PFSK-1 (cell line): Measurements from ENCODE around the gene DGLUCY.

Source experiments
- FOXP2 ChIP-seq: optimal IDR thresholded peaks from 2 replicates; pipeline ENCODE3; 2011; ENCODE audit warnings: borderline replicate concordance, control low read depth, inconsistent platforms; ENCODE audit not compliant: insufficient read depth; ENCODE audit errors: extremely low read length, extremely low read depth
- POLR2AphosphoS5 ChIP-seq: IDR thresholded peaks from 2 replicates; pipeline ENCODE4 v1.6.1; 2012; ENCODE audit warnings: low read depth, mild to moderate bottlenecking, control low read depth, low read length, moderate library complexity
- SIN3A ChIP-seq: IDR thresholded peaks from 2 replicates; pipeline ENCODE4 v1.6.1; 2012; ENCODE audit warnings: mild to moderate bottlenecking, low read length, moderate library complexity, borderline replicate concordance; ENCODE audit not compliant: insufficient read depth
- TAF1 ChIP-seq: IDR thresholded peaks from 2 replicates; pipeline ENCODE4 v1.6.1; 2012; ENCODE audit warnings: low read length, control low read depth, borderline replicate concordance; ENCODE audit not compliant: insufficient read depth
- TF ChIP-seq, protein P1 (sequence below), 2 experiments: IDR thresholded peaks; 2 replicates each; pipeline versions ENCODE4 v1.6.1 to v1.8.0; 2011 to 2012; ENCODE audit warnings: low read depth in 2 of 2, low read length in 2 of 2, control low read depth in 1 of 2, inconsistent platforms in 1 of 2, mild to moderate bottlenecking in 1 of 2, moderate library complexity in 1 of 2; ENCODE audit not compliant: insufficient read depth in 1 of 2

The DGLUCY gene

DNA sequence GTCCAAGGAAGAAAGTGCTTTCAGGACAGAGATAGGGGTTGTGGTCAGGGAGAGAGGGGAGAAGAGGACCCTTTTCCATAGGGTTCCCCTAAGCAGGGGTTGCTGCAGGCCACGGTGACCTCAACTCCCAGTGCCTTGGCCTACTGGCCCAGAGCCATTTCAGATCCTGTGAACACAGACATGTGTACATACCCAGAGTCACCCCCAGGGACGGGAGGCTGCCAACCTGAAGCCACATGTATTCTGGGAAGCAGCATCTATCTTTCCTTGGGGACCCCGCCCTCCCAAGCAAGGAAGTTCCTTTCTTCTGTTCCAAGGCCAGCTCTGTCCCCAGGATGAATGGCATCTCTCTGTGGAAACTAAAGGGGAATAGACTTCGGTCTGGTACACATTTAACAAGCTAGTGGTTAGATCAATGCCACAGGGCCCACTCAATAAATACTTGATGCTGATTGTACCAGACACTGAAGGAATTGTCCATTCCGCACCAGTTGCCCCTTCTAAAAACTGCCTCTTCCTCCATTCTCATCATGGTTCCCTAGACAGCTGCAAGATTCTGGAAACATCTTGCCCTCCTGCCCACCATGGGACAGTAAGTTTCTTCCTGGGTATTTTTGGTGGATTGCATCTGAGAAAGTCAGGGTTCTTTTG is 25.2 kb upstream of the DGLUCY start:
- TF ChIP-seq FOXP2: no peak

DNA sequence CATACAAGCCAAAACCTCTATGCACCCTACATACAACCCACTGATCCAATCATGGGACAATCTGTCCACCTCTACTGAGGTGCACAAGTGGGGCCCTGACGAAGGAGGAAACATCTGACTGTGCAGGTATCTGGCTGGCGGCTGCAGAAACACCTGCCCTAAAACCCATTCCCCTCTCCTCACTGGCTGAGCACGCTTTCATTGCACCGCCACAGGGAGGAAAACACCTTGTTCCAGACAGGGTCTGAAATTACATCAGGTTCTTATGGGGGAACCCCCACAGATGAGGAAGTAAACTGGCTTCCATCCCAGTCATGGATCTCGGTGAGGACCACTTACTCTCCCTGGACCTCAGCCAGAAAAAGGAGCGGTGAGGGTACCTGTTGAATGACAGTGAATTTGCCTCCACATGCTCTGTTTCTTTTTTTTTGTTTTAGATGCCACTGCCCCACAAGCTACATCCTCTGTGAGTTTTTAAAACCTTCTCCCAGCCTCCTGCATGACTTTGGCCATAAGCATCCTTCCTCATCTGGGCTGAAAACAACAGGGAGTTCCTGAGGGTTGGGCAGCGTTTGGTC is 23.8 kb upstream of the DGLUCY start:
- TF ChIP-seq POLR2AphosphoS5 (no peak), FOXP2 (no peak), SIN3A (no peak), TAF1 (no peak)
- TF ChIP-seq, protein P1, sequence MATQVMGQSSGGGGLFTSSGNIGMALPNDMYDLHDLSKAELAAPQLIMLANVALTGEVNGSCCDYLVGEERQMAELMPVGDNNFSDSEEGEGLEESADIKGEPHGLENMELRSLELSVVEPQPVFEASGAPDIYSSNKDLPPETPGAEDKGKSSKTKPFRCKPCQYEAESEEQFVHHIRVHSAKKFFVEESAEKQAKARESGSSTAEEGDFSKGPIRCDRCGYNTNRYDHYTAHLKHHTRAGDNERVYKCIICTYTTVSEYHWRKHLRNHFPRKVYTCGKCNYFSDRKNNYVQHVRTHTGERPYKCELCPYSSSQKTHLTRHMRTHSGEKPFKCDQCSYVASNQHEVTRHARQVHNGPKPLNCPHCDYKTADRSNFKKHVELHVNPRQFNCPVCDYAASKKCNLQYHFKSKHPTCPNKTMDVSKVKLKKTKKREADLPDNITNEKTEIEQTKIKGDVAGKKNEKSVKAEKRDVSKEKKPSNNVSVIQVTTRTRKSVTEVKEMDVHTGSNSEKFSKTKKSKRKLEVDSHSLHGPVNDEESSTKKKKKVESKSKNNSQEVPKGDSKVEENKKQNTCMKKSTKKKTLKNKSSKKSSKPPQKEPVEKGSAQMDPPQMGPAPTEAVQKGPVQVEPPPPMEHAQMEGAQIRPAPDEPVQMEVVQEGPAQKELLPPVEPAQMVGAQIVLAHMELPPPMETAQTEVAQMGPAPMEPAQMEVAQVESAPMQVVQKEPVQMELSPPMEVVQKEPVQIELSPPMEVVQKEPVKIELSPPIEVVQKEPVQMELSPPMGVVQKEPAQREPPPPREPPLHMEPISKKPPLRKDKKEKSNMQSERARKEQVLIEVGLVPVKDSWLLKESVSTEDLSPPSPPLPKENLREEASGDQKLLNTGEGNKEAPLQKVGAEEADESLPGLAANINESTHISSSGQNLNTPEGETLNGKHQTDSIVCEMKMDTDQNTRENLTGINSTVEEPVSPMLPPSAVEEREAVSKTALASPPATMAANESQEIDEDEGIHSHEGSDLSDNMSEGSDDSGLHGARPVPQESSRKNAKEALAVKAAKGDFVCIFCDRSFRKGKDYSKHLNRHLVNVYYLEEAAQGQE (IDR thresholded peaks at IDR 0.05; ENCODE audit: insufficient read depth in 1 of 2, low read depth in 2 of 2, low read length in 2 of 2): no peak

DNA sequence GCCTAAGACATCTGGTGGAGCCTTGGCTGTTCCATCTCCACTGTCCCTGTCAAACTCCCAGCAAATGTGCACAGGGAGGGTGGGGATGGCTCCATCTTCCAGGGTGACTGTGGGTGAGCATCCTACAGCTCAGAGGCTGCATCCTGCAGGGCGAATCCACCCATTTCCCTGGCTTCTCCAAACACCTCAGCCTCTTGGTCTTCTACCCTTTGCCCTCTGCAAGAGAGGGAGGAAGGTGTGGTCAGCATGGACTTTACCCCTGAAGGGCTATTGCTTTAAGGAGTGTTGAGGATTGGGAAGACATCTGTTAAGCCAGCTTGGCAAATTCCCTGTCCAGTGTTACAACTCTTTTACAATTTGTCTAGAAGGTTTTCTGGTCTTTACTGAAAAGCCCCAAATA is 23.1 kb upstream of the DGLUCY start:
- no peak for TF ChIP-seq FOXP2

DNA sequence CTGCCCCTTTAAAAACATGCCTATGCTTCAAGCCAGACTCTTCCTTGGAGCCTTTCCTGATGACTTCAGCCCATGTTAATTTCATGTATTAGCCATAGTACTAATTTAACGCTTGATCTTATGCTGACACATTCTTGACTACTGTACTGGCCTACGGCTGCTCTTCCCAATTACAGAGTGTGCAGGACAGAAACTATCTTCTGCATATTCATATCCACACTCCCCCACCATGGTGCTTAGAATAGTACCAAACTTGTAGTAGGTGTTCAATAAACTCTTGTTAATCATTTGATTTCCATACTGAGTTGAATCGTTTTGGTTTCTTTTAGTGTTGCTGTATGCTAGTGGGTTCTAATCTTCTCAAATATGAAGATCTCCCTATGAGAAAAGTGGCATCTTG is 21.8 kb upstream of the DGLUCY start:
- TF ChIP-seq FOXP2 (no peak), SIN3A (no peak), POLR2AphosphoS5 (no peak), TAF1 (no peak)
- TF ChIP-seq, protein P1 (IDR thresholded peaks at IDR 0.05; ENCODE audit: insufficient read depth in 1 of 2, low read depth in 2 of 2, low read length in 2 of 2): no peak

DNA sequence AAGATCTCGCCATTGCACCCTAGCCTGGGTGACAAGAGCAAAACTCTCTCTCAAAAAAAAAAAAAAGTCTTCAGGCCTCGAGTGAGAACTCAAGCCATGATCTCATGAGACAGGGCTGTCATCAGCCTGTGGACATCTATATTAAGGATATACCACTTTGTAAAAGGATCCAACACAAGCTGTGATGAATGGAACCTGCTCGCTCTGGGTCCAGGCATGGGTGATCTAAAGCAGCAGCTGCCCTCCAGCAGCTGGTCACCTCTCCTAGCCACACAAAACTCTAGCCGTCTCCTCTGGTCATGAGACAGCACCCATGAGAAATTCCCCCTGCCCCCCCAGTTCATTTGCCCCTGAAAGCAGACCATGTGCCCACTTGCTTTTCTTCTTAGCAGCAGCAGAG is 19.1 kb upstream of the DGLUCY start:
- no peak for TF ChIP-seq POLR2AphosphoS5
- TF ChIP-seq, protein P1 (IDR thresholded peaks at IDR 0.05; ENCODE audit: insufficient read depth in 1 of 2, low read depth in 2 of 2, low read length in 2 of 2): no peak
- no peak for TF ChIP-seq SIN3A
- TF ChIP-seq FOXP2: no peak
- no peak for TF ChIP-seq TAF1

DNA sequence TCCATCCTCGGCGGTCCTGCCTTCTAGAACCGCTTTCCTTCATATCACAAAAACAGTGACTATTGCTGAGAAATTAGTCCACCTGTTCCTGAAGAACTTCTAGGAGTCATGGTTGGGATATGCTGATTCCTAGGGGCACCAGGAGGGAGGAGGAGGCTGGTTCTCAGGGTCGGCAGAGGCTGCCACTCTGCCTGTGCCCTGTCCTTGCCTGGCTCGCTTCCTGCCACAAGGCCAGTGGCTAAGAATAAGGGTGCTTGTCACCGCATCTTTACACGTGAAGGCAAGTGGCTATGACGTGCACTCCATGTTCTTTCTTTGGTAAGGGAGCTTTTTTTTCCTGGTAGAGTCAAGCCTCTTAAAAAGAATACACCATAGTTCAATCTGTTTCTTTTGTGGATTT is 18.7 kb upstream of the DGLUCY start:
- TF ChIP-seq, protein P1 (IDR thresholded peaks at IDR 0.05; ENCODE audit: insufficient read depth in 1 of 2, low read depth in 2 of 2, low read length in 2 of 2): no peak
- no peak for TF ChIP-seq POLR2AphosphoS5
- no peak for TF ChIP-seq SIN3A
- TF ChIP-seq TAF1: no peak
- TF ChIP-seq FOXP2: no peak
